IPS-18c (cell line): Measurements from ENCODE around the gene CFTR.
"Not testable (repeated sequence)": the region's sequence is repeated elsewhere in the genome, so short reads cannot be mapped to it uniquely, and the experiment has no call there.

Source experiments
- H3K4me3 ChIP-seq: 2 replicates; pipeline ENCODE4 v1.7.0; 2013; ENCODE audit warnings: low read depth, mild to moderate bottlenecking, low read length, moderate library complexity; ENCODE audit not compliant: insufficient read depth
- H3K9me3 ChIP-seq: one replicate; pipeline ENCODE4 v1.6.1; 2013; ENCODE audit warnings: mild to moderate bottlenecking, low read length, moderate library complexity; ENCODE audit not compliant: control insufficient read depth, insufficient read depth

Gene CFTR

GRCh38 chr7:117489016-117489415 lies 9.2 kb downstream of the CFTR start:
- Histone ChIP-seq H3K4me3 (no peak overlapping the region), H3K9me3 (no peaks in the 10 kb centered on the region)

- no peak overlapping the region for H3K4me3 ChIP-seq
Measured at GRCh38 chr7:117489430-117489829, 9.6 kb downstream of the CFTR start.

GRCh38 chr7:117489911-117490310 lies 10.1 kb downstream of the CFTR start:
- H3K4me3 ChIP-seq, result no peak overlapping the region
- no peaks in the 10 kb centered on the region for H3K9me3 ChIP-seq

More at GRCh38 chr7:117489430-117489829, 9.6 kb downstream of the CFTR start:
- H3K9me3 ChIP-seq, result no peaks in the 10 kb centered on the region

GRCh38 chr7:117492649-117493048 lies 12.8 kb downstream of the CFTR start:
- Histone ChIP-seq H3K9me3 (no peaks in the 10 kb centered on the region), H3K4me3 (no peak overlapping the region)

GRCh38 chr7:117493460-117493859 lies 13.6 kb downstream of the CFTR start:
- Histone ChIP-seq H3K4me3 (no peak overlapping the region), H3K9me3 (no peaks in the 10 kb centered on the region)

GRCh38 chr7:117495308-117495707 lies 15.5 kb downstream of the CFTR start:
- no peak overlapping the region for H3K4me3 ChIP-seq
- no peaks in the 10 kb centered on the region for H3K9me3 ChIP-seq

DNA sequence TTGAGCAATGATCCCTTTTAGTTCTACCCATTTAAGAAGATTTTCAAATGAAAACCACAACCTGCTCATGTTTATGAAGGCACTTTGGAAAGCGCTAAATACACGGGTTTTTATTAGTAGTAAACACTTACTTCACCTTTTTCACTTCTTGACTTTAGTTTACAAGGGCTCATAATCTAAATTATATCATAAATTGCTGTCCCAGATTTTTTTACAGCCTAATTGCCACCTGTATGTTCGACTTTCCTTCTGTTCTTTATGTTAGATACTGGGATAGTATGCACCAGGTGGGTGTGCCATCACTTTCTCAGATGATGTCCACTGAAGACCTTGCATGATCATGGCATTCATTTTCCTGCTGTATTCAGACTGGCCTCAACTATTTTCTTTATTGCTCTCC lies 22.5 kb downstream of the CFTR start:
- Histone ChIP-seq H3K9me3 (no peaks in the 10 kb centered on the region), H3K4me3 (no peak overlapping the region)

- Histone ChIP-seq H3K4me3 (no peak overlapping the region), H3K9me3 (no peaks in the 10 kb centered on the region)
Measured at GRCh38 chr7:117505238-117505637, 25.4 kb downstream of the CFTR start.

DNA sequence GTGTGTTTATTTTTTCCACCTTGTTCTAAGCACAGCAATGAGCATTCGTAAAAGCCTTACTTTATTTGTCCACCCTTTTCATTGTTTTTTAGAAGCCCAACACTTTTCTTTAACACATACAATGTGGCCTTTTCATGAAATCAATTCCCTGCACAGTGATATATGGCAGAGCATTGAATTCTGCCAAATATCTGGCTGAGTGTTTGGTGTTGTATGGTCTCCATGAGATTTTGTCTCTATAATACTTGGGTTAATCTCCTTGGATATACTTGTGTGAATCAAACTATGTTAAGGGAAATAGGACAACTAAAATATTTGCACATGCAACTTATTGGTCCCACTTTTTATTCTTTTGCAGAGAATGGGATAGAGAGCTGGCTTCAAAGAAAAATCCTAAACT lies 28.9 kb downstream of the CFTR start:
- H3K4me3 ChIP-seq, result no peak overlapping the region
- H3K9me3 ChIP-seq, result no peaks in the 10 kb centered on the region

GRCh38 chr7:117517194-117517593 lies 37.4 kb downstream of the CFTR start:
- not testable (repeated sequence) for H3K4me3 ChIP-seq

DNA sequence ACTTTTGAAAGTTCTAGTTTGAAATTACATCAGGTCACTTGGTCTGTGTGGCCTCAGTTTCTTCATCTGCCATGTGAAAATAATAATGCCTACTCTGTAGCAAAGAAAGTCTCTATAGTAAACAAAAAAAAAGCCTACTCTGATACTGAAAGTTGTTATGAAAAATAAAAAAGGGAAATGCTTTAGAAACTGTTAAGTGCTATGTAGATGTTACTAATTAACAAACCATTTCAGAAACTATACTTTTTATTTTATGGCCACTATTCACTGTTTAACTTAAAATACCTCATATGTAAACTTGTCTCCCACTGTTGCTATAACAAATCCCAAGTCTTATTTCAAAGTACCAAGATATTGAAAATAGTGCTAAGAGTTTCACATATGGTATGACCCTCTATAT lies 50.6 kb downstream of the CFTR start:
- H3K9me3 ChIP-seq, result no peaks in the 10 kb centered on the region
- no peak overlapping the region for H3K4me3 ChIP-seq

More at GRCh38 chr7:117517194-117517593, 37.4 kb downstream of the CFTR start:
- H3K9me3 ChIP-seq, result not testable (repeated sequence)

DNA sequence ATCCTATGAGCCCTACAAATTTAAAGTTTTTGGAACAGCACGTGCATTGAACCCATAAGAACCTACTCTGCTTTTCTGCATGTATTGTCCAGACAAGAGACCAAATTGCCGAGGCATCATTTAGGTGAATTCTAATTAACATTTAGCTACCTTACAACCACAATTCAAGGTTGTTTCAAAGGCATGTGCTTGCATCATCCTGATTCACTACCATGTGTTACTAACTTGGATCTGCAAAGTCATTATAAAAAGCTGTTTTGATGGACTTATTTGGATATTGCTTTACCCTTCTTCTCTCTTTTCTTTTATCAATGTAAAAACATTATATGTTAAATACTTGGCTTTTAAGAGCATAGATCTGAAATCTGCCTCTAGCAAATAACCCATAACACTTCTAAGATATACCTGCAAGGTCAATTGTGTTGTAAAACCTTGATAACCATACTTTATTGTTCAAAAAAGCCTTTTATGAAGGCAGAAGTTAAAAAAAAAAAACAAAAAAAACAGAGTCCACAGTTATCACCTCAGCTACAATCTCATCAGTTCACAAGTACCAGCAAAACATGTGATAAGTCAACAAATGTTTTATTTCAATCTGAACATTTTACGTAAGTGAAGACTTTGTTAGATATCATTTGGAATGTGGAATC lies 51.9 kb downstream of the CFTR start:
- no peaks in the 10 kb centered on the region for H3K9me3 ChIP-seq
- H3K4me3 ChIP-seq, result no peak overlapping the region

- Histone ChIP-seq H3K4me3 (no peak overlapping the region), H3K9me3 (no peaks in the 10 kb centered on the region)
Measured at GRCh38 chr7:117538053-117538452, 58.2 kb downstream of the CFTR start.

- Histone ChIP-seq H3K9me3 (no peaks in the 10 kb centered on the region), H3K4me3 (no peak overlapping the region)
Measured at GRCh38 chr7:117544061-117544460, 64.2 kb downstream of the CFTR start.

DNA sequence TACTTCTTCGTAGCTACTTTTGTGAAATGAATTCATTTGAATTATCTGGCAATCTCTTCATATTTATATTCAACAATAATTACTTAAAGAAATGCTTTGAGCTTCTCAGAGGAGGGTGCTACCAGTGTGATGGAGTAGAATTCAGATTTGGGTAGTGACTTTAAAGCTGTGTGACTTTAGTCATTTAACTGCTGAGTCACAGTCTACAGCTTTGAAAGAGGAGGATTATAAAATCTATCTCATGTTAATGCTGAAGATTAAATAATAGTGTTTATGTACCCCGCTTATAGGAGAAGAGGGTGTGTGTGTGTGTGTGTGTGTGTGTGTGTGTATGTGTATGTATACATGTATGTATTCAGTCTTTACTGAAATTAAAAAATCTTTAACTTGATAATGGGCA lies 68.2 kb downstream of the CFTR start:
- no peaks in the 10 kb centered on the region for H3K9me3 ChIP-seq
- H3K4me3 ChIP-seq, result no peak overlapping the region

DNA sequence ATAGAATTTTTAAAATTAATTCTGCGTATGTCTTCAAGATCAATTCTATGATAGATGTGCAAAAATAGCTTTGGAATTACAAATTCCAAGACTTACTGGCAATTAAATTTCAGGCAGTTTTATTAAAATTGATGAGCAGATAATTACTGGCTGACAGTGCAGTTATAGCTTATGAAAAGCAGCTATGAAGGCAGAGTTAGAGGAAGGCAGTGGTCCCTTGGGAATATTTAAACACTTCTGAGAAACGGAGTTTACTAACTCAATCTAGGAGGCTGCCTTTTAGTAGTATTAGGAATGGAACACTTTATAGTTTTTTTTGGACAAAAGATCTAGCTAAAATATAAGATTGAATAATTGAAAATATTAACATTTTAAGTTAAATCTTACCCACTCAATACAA lies 70.8 kb downstream of the CFTR start:
- no peaks in the 10 kb centered on the region for H3K9me3 ChIP-seq
- no peak overlapping the region for H3K4me3 ChIP-seq

DNA sequence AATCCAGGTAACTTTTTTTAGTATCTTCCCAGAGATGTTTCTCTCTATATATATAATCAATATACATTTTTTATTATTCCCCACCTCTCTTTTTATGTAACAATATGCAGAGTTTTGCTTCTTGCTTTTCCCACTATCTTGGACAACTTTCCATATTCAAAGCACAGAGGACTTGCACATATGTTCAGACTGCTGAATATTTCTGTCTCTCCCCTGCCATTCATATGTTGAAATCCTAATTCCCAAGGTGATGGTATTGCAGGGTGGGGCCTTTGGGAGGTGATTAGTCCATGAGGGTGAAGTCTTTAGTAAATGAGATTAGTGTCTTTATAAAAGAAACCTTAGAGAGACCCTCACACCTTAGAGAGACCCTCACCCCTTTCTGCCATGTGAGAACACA lies 72.8 kb downstream of the CFTR start:
- no peak overlapping the region for H3K4me3 ChIP-seq
- H3K9me3 ChIP-seq, result no peaks in the 10 kb centered on the region

- H3K4me3 ChIP-seq, result no peak overlapping the region
- H3K9me3 ChIP-seq, result no peaks in the 10 kb centered on the region
Measured at GRCh38 chr7:117555260-117555659, 75.4 kb downstream of the CFTR start.

DNA sequence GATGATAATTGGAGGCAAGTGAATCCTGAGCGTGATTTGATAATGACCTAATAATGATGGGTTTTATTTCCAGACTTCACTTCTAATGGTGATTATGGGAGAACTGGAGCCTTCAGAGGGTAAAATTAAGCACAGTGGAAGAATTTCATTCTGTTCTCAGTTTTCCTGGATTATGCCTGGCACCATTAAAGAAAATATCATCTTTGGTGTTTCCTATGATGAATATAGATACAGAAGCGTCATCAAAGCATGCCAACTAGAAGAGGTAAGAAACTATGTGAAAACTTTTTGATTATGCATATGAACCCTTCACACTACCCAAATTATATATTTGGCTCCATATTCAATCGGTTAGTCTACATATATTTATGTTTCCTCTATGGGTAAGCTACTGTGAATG lies 79.6 kb downstream of the CFTR start:
- Histone ChIP-seq H3K9me3 (no peaks in the 10 kb centered on the region), H3K4me3 (no peak overlapping the region)
